ENCODE data around the gene GRIN1. TPM values are rescaled to one million over a fixed set of nuclear protein-coding genes. Genes with fewer than 3 reads are reported as not detected.
A peak's percentile ranks its signal among the peaks of the same experiment; 100 is the strongest.

The GRIN1 gene
- total RNA-seq, 1 donor, result not detected

DNA sequence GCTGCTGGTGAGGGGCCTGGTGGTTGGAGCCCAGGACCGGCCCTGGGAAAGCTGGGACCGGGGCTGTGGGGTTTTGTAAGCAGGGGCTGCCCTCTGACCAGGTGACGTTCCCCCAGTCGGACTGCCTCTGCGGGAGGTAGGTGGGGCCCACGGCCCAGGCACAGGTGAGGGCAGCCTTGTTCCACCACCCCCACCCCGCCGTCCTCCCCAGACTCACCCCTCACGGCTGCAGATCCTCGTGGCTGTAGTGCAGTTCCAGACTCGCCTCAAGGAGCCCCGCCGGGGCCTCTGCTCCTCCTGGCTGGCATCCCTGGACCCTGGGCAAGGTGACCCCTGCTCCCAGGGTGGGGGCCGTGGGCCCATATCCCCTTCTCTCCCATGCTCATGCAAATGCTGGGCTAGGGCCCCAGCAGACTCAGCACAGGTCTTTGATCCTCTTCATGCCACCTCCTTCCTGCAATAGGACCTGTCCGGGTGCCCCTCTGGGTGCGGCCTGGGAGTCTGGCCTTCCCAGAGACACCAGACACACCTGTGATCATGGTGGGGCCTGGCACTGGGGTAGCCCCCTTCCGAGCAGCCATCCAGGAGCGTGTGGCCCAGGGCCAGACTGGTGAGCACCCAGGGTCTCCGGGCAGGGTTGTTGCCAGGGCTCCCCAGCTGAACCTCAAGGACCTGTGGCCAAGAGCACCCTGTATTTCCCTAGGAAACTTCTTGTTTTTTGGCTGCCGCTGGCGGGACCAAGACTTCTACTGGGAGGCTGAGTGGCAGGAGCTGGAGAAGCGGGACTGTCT is 76.4 kb downstream of the GRIN1 start:
- TF ChIP-seq, protein P1, sequence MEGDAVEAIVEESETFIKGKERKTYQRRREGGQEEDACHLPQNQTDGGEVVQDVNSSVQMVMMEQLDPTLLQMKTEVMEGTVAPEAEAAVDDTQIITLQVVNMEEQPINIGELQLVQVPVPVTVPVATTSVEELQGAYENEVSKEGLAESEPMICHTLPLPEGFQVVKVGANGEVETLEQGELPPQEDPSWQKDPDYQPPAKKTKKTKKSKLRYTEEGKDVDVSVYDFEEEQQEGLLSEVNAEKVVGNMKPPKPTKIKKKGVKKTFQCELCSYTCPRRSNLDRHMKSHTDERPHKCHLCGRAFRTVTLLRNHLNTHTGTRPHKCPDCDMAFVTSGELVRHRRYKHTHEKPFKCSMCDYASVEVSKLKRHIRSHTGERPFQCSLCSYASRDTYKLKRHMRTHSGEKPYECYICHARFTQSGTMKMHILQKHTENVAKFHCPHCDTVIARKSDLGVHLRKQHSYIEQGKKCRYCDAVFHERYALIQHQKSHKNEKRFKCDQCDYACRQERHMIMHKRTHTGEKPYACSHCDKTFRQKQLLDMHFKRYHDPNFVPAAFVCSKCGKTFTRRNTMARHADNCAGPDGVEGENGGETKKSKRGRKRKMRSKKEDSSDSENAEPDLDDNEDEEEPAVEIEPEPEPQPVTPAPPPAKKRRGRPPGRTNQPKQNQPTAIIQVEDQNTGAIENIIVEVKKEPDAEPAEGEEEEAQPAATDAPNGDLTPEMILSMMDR (IDR thresholded peaks at IDR 0.05; ENCODE audit: insufficient read depth, low read length), result no peak
- no peak overlapping the region for H3K4me3 ChIP-seq (ENCODE audit: low read depth, low read length)
- DNase-seq (ENCODE audit: low read depth), result no peak

DNA sequence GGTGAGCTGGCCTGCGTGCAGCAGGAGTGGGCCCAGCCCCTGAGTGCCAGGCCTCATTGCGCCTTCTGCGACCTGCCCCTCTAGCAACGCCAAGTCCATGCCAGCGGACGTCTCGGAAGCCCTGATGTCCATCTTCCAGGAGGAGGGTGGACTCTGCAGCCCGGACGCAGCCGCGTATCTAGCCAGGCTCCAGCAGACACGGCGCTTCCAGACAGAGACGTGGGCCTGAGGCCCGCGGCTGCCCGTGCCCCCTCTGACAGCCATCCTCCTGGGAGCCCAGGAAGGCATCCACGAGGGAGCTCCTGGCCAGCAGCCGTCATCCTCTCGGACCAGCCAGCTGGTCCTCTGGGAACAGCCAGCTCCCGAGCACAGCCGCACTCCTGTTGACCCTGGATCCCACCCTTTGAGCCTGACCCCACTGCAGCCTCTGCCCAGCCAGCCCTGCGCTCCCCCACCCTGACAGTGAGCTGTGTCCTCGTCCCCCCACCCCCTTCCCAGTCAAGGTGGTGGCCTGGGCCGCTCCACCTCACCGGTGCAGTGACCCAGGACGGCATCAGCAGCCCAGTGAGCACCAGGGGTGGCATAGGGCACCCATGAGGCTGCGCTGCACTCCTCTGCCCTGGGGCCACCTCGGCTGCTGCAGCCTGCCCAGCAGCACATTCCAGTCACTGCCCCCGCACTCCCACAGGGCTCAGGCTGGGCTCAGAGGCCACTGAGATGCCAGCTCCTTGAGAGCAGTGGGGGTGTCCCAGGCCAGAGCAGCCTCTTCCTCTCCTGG is 77.4 kb downstream of the GRIN1 start:
- TF ChIP-seq, protein P1 (IDR thresholded peaks at IDR 0.05; ENCODE audit: insufficient read depth, low read length), result no peak

DNA sequence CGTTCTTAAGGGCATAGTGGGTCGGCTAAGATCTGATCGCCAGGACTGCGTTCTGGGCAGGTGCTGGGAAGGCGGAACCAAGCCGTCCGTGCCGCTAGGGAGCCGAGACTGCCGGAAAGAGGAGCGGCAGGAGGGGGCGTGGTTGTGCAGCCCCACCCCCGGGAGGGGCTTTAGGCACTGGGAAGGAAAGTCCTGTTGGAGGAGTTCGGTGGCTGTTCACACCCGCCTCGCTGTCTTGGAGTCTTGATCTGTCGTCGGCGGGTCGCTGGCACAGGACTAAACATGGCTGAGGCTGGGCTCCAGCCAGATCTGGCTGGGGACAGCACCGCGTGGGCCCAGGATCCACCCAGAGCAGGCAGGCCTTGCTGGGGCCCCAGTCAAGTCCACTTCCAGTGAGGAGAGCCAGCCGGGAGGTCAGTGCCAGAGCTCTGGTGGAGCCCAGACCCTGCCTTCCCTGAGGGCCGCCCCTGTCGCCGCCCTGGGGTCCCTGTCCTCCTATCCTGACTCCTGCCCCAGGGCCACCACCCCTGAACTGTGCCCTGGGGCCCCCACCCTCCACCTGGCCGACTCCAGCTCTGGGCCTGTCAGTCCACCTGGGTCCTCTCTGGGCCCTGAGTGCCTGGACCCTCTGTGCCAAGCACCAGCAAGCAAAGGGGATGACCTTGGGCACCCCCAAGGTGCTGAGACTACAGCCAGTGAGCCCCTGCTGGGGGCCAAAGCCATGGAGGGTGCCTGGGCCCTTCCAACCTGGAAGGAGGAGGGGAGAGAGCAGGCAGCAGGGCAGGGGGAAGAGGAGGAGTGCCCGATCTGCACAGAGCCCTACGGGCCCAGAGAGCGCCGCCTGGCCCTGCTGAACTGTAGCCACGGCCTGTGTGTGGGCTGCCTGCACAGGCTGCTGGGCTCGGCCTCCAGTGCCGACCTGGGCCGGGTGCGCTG is 78.6 kb downstream of the GRIN1 start:
- H3K4me3 ChIP-seq (ENCODE audit: low read depth, low read length), result peak overlapping the region; percentile 28
- TF ChIP-seq, protein P1 (IDR thresholded peaks at IDR 0.05; ENCODE audit: insufficient read depth, low read length), result no peak
- peak; percentile 24 for DNase-seq (ENCODE audit: low read depth)

More for the DNA sequence above, 77.4 kb downstream of the GRIN1 start:
- no peak overlapping the region for H3K4me3 ChIP-seq (ENCODE audit: low read depth, low read length)
- no peak for DNase-seq (ENCODE audit: low read depth)

DNA sequence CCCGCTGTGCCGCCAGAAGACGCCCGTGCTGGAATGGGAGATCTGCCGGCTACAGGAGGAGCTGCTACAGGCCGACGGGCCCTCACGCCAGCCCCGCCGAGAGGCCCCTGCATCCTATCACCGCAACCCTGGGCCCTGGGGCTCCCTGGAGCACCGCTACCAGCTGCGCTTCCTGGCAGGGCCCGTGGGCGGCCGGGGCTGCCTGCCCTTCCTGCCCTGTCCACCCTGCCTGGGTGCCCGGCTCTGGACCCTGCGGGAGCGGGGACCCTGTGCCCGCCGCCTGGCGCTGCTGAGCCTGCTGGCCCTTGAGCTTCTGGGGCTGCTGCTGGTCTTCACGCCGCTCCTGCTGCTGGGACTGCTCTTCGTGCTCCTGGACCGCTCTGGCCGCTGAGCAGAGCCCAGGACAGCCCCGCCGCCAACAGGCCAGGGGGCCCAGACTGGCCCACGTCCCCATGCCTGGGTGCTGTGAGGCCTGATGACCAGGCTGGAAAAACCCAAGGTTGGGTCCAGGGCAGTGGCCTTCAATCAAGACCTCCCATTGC is 79.3 kb downstream of the GRIN1 start:
- TF ChIP-seq, protein P1 (IDR thresholded peaks at IDR 0.05; ENCODE audit: insufficient read depth, low read length), result no peak
- H3K4me3 ChIP-seq (ENCODE audit: low read depth, low read length), result no peak overlapping the region
- DNase-seq (ENCODE audit: low read depth), result no peak

Small RNA genes lying within 50 kb of the gene (small RNA-seq; reads per million reads assigned to genes)
- gene MIR3621 (not detected), gene RF00153 (not detected)

Other genes starting within 250 kb of the GRIN1 start
- gene FBXW5, start 194.4 kb upstream of the GRIN1 start, total RNA-seq (ENCODE audit: low replicate concordance), result 52.6 and 139 TPM in 2 replicates
- 0.36 TPM in 1 of 2 replicates, not detected in the other for gene C8G, start 193.9 kb upstream of the GRIN1 start, total RNA-seq (ENCODE audit: low replicate concordance)
- gene LCN12, start 186.9 kb upstream of the GRIN1 start, total RNA-seq (ENCODE audit: low replicate concordance), result not detected in 2 replicates
- 27.6 and 32.8 TPM in 2 replicates for gene PTGDS, start 161.7 kb upstream of the GRIN1 start, total RNA-seq (ENCODE audit: low replicate concordance)
- 0.54 and 15.3 TPM in 2 replicates for gene LCNL1, start 156.2 kb upstream of the GRIN1 start, total RNA-seq (ENCODE audit: low replicate concordance)
- 7.1 and 18.3 TPM in 2 replicates for gene PAXX, start 146.7 kb upstream of the GRIN1 start, total RNA-seq (ENCODE audit: low replicate concordance)
- gene CLIC3, start 142.6 kb upstream of the GRIN1 start, total RNA-seq (ENCODE audit: low replicate concordance), result 4.3 and 5.2 TPM in 2 replicates
- 21.0 and 25.0 TPM in 2 replicates for gene ABCA2, start 110.9 kb upstream of the GRIN1 start, total RNA-seq (ENCODE audit: low replicate concordance)
- not detected in 2 replicates for gene FUT7, start 107.1 kb upstream of the GRIN1 start, total RNA-seq (ENCODE audit: low replicate concordance)
- 23.8 and 31.6 TPM in 2 replicates for gene NPDC1, start 93.0 kb upstream of the GRIN1 start, total RNA-seq (ENCODE audit: low replicate concordance)
- 0.09 TPM in 1 of 2 replicates, not detected in the other for gene ENTPD2, start 85.1 kb upstream of the GRIN1 start, total RNA-seq (ENCODE audit: low replicate concordance)
- 0.41 and 1.5 TPM in 2 replicates for gene SAPCD2, start 68.6 kb upstream of the GRIN1 start, total RNA-seq (ENCODE audit: low replicate concordance)
- gene UAP1L1, start 61.6 kb upstream of the GRIN1 start, total RNA-seq (ENCODE audit: low replicate concordance), result 12.7 and 17.7 TPM in 2 replicates
- gene MAN1B1, start 52.2 kb upstream of the GRIN1 start, total RNA-seq (ENCODE audit: low replicate concordance), result 50.8 and 103 TPM in 2 replicates
- 69.5 and 72.3 TPM in 2 replicates for gene DPP7, start 24.4 kb upstream of the GRIN1 start, total RNA-seq (ENCODE audit: low replicate concordance)
- gene LRRC26, start 30.9 kb downstream of the GRIN1 start, total RNA-seq (ENCODE audit: low replicate concordance), result not detected in 2 replicates
- not detected in 2 replicates for gene TMEM210, start 32.9 kb downstream of the GRIN1 start, total RNA-seq (ENCODE audit: low replicate concordance)
- gene ANAPC2, start 49.4 kb downstream of the GRIN1 start, total RNA-seq (ENCODE audit: low replicate concordance), result 25.7 and 28.0 TPM in 2 replicates
- gene SSNA1, start 49.5 kb downstream of the GRIN1 start, total RNA-seq (ENCODE audit: low replicate concordance), result 43.5 and 51.5 TPM in 2 replicates
- 8.0 and 10.5 TPM in 2 replicates for gene TPRN, start 61.6 kb downstream of the GRIN1 start, total RNA-seq (ENCODE audit: low replicate concordance)
- gene TMEM203, start 66.5 kb downstream of the GRIN1 start, total RNA-seq (ENCODE audit: low replicate concordance), result 32.3 and 34.7 TPM in 2 replicates
- gene NDOR1, start 66.5 kb downstream of the GRIN1 start, total RNA-seq (ENCODE audit: low replicate concordance), result 8.5 and 8.6 TPM in 2 replicates
- 0.45 TPM in 1 of 2 replicates, not detected in the other for gene RNF208, start 83.1 kb downstream of the GRIN1 start, total RNA-seq (ENCODE audit: low replicate concordance)
- 0.36 and 0.49 TPM in 2 replicates for gene CYSRT1, start 86.0 kb downstream of the GRIN1 start, total RNA-seq (ENCODE audit: low replicate concordance)
- 0.09 TPM in 1 of 2 replicates, not detected in the other for gene RNF224, start 88.3 kb downstream of the GRIN1 start, total RNA-seq (ENCODE audit: low replicate concordance)
- not detected in 2 replicates for gene SLC34A3, start 91.7 kb downstream of the GRIN1 start, total RNA-seq (ENCODE audit: low replicate concordance)
- gene TUBB4B, start 102.1 kb downstream of the GRIN1 start, total RNA-seq (ENCODE audit: low replicate concordance), result 21.8 and 195 TPM in 2 replicates
- gene STPG3, start 112.1 kb downstream of the GRIN1 start, total RNA-seq (ENCODE audit: low replicate concordance), result not detected in 2 replicates
- gene NELFB, start 116.2 kb downstream of the GRIN1 start, total RNA-seq (ENCODE audit: low replicate concordance), result 27.1 and 43.7 TPM in 2 replicates
- gene TOR4A, start 138.6 kb downstream of the GRIN1 start, total RNA-seq (ENCODE audit: low replicate concordance), result 12.6 and 31.3 TPM in 2 replicates
- 0.09 TPM in 1 of 2 replicates, not detected in the other for gene NRARP, start 163.1 kb downstream of the GRIN1 start, total RNA-seq (ENCODE audit: low replicate concordance)